NCI-H446 (cell line): ENCODE measurements around the gene SCEL.
"Not testable (repeated sequence)": the region's sequence is repeated elsewhere in the genome, so short reads cannot be mapped to it uniquely, and the experiment has no call there.

Source experiments
- DNase-seq, 2 experiments: peaks; one replicate each; lab custom pipeline; 2025; lab: John Stamatoyannopoulos, UW

Gene SCEL

DNA sequence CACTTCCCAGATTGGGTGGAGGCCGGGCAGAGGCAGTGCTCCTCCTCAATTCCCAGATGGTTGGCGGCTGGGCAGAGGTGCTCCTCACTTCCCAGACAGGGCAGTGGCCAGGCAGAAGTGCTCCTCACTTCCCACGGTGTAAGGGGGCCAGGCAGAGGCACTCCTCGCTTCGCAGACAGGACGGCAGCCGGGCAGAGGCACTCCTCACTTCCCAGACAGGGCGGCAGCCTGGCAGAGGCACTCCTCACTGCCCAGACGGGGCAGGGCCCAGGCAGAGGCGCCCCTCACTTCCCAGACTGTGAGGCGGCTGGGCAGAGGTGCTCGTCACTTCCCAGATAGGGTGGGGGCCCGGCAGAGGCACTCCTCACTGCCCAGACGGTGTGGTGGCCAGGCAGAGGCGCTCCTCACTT is 125.3 kb downstream of the SCEL start:
- DNase-seq, result no peak

DNA sequence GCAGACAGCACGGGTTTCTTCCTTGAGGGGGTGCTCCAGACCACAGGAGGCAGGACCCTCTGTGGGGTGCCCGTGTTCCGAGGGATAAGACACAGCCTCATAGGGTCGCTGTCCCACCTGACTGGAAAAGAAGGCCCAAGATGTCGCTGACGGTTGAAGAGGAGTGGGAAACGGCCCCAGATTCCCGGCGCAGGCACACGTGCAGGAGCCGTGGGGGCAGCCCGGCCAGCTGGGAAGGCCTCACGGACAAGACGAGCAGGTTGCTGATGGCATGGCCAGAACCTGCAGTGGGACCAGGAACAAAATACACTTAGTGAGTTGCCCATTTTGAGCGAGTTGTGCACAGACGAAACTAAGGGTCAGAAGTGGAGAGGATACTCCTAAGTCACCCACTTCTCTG is 126.8 kb downstream of the SCEL start:
- DNase-seq, result not testable (repeated sequence)

DNA sequence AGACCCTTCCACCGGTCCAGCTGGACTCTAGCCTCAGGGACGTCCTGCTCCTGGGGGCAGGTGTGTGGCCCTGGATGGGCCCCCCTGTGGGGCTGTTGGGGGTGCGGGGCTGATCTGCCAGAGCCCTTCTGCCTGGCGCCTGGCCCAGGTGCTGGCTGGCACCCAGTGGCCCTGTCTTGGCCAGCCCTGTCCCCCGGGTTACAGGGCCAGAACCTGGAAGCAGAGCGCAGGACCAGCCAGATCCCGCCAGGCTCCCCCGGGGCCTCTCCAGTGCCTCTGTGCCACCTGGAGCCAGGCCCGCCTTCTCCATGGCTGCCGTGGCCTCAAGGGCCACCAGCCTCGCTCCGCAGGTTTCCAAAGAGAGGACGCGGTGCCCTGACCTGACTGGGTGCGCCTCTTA is 127.3 kb downstream of the SCEL start:
- DNase-seq, result not testable (repeated sequence)

DNA sequence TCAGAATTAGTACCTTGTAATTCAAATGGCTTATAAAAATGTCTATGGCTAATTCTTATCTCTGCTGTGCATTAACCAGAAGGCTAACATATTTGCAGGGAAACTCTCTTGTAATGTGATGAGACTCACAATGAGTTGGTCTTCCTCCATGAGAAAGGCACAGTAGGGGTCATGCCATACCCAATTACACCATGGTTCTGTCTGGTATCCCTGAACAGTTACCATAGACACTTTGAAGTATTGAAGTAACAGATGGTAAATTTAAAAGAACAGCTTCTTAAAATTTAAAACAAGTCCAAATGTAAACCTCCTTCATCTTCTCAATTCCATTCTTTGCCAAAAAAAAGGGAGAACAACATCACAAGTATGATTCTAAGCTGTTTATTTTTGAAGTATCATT is 139.3 kb downstream of the SCEL start:
- no peak for DNase-seq

DNA sequence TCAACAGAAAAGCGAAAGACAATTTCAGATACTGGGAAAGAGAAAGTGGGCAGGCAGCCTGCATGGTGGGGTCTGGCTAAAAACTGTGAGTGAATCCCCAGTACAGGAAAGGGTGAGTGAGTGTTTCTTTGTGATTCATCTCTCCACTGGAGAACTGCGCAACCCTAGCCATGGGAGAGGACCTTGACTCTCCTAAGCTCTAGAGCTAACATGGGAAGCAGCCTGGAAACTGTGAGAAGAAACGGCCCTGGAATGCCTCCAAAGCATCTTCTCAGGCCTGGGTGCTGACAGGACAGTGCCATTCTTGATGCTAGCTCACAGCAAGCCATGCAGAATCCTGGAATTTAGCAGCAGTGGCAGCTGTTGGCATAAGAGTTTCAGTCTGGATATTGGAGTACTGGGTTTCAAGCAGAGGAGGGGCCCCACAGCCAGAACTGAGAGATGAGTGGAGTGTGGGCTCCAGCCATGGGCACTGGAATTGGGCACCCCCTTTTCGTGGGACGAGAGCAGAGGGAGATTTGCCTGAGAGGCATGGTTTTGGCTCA is 143.3 kb downstream of the SCEL start:
- no peak for DNase-seq

DNA sequence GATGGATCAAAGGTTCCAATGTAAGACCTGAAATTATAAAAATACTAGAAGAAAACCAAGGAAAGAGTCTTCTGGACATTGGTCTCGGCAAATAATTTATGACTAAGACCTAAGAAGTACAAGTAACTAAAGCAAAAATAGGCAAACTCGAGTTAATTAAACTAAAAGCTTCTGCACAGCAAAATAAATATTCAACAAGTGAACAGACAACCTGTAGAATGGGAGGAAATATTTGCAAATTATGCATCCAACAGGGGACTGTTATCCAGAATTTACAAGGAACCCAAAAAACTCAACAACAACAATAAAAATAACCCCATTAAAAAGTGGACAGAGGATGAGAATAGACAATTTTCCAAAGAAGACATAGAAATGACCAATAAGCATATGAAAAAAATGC is 152.3 kb downstream of the SCEL start:
- DNase-seq, result no peak

DNA sequence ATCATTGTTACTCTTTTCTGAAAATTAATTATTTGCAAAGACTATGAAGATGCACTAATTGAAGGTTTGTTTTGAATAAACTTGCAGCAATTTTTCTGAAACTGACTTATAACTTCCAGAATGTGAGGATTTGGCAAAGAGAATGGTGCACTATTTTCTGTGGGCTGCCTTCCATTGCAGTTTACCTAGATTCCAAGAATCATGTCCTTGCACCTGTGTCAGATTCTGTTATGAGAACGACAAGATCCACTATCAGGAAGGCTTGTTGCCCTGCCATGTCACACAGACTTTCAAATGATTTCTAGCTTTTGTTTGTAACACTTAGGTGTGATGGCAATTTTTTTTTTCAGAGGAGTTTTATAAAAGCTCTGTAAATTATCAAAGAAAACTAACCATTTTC is 156.4 kb downstream of the SCEL start:
- DNase-seq, result no peak

DNA sequence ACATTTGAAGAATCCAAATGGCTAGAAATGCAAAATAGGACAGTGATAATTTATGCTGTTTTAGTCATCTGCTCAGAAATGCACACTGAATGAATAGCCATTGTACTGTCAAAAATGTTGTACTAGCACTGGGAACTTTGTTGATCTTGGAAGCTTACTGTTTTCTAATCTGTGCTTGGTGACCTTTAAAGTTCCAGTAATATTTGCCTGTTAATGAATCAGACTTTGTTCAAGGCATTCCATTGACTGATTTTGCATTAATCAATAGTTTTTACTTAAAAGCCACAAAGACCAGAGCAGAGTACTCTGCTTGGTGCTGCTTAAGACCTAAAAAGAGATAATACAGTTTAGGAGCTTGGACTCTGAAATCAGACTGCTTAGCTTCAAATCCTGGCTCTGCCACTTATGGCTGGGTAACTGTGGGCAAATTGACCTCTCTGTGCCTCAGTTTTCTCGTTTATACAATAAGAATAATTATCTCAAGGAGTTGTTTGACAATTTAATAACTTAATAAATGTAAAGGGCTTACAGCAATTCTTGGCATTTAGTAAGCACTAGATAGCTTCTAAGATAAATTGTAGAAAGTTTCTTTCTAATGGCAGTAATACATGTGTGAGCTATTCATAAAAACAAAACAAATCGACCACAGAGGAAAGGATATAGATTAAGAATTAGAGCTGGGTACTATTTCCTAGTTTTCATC is 157.4 kb downstream of the SCEL start:
- no peak for DNase-seq

DNA sequence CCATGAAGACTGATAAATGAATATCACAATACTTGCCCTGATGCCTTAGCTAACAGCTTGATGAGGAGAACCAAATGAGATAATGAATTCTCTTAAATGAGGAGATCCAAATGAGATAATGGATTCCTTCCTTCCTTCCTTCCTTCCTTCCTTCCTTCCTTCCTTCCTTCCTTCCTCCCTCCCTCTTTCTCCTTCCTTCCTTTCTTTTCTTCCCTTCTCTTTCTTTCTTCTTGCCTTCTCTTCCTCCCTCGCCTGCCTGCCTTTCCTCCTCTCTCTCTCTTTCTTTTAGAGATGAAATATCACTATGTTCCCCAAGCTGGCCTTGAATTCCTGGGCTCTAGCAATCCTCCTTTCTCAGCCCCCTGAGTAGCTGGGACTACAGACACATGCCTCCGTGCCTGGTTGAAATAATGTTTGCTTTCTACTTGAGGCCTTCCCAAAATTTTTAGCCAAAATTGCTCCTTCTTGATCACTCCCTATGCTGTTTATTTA is 158.0 kb downstream of the SCEL start:
- no peak for DNase-seq
